Gastrocnemius medialis (tissue), 4 donors: Measurements from ENCODE around the gene SCAI.

Experiments
- CTCF ChIP-seq, 5 experiments: fragments of 450-650 bp in 3 of 5; fragments of 200-600 bp in 2 of 5; sonication (generic) in 2 of 5; IDR thresholded peaks in 4 of 5; conservative IDR thresholded peaks in 1 of 5; 1 replicate in 4 of 5; 2 replicates in 1 of 5; pipeline ENCODE4 v1.5.1; 2016 to 2019; ENCODE audit warnings: antibody characterized with exemption in 5 of 5, mild to moderate bottlenecking in 3 of 5, moderate library complexity in 3 of 5
- POLR2A ChIP-seq, 2 donors: fragments of 450-650 bp; IDR thresholded peaks; one replicate each; pipeline ENCODE4 v1.6.1; 2017; ENCODE audit warnings: antibody characterized with exemption in 2 of 2, mild to moderate bottlenecking in 2 of 2, moderate library complexity in 2 of 2

GRCh38 chr9:125153712-125154367 is 10.5 kb upstream of the SCAI start:
- TF ChIP-seq CTCF (IDR thresholded peaks at IDR 0.05 in 4 of 5, conservative IDR thresholded peaks at IDR 0.05 in 1 of 5) (no peak), POLR2A (IDR thresholded peaks at IDR 0.05) (no peak)
